GM18517 (cell line): ENCODE measurements around the gene TBC1D10A.

Experiments used
- ATAC-seq: cut with Tn5 transposase; IDR thresholded peaks from one replicate; pipeline ENCODE4 v1.9.1; 2021; ENCODE audit warnings: mild to moderate bottlenecking, moderate library complexity; ENCODE audit not compliant: unreplicated experiment

TBC1D10A gene

DNA sequence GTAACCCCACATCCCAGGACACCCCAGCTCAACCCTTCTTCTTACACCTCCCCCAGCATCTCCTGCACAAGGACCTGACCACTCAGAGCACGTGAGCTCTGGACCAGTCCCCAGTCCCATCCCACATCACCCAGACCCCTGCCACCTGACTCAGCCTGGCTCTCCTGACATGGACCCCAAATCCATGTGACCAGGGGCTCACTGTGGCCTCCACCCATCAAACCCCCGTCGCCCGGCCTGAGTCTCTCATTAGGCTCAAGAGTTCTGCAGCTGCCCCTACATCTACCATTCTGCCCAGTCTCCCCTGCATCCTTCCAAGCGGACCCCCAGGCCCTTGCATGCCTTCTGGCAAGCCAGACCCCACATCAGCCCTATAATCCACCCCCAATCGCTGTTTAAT, 78.3 kb downstream of the TBC1D10A start:
- no peak for ATAC-seq

DNA sequence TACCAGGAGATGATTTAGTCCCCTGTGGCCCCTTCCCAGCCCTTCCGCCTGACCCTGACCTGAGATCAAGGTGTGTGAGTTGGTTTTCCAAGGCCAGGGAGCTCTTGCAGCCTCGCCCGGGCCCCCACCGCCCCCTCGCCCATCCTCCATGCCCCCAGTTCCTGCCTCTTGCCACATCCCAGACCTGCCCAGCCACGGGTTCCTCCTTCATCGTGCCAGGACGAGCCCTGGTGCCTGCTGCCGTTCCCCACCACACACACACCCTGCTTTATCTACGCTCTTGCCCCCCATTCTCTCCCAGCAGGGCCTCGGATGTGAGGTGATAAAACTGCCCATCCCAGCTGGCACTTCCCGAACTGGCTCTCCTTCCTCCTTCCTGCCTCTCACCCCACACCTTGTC, 78.8 kb downstream of the TBC1D10A start:
- ATAC-seq, result no peak

DNA sequence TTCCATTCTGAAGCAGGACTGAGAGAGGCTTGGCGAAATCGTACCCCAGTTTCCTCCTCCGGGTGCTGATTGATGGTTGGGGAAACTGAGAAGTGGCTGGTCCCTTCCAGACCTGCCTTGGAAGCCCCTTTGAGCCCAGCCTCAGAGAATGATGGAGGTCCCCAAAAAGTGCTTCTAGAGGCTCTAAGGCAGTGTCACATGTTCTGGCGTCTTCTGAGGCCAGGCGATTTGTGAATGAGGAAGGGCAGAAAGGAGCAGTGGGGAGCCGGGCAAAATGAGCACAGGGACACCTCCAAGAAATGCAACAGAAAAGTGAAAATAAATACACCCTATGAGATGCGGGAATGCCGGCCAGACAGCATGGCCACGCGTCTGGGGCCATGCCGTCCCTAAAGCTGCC, 79.2 kb downstream of the TBC1D10A start:
- no peak for ATAC-seq

DNA sequence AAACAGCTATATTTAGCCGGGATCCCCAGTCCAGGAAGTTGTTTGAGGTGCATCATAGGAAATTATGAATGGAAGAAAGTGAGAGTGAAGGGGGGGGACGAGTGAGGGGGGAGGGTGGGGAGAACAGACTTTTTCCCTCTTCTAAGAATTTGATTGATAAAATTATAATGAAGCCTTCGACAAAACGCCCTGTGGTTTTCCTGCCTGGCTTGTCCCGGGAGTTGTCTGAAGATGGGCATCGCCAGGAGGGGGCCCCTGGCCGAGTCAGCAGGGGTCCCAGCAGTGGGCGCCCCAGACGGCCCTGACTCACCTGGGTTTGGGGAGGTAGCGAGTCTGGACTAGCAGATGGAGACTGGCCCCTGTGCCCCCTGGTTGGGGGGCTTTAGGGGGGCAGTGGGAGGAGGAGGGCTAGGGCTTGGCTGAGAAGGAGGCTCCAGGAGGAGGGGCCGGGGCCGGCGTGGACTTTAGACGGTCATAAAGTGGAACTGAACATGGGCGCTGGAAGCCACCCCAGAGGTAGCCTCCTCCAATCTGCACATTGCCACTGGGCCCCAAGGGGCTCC, 79.8 kb downstream of the TBC1D10A start:
- ATAC-seq, result no peak

DNA sequence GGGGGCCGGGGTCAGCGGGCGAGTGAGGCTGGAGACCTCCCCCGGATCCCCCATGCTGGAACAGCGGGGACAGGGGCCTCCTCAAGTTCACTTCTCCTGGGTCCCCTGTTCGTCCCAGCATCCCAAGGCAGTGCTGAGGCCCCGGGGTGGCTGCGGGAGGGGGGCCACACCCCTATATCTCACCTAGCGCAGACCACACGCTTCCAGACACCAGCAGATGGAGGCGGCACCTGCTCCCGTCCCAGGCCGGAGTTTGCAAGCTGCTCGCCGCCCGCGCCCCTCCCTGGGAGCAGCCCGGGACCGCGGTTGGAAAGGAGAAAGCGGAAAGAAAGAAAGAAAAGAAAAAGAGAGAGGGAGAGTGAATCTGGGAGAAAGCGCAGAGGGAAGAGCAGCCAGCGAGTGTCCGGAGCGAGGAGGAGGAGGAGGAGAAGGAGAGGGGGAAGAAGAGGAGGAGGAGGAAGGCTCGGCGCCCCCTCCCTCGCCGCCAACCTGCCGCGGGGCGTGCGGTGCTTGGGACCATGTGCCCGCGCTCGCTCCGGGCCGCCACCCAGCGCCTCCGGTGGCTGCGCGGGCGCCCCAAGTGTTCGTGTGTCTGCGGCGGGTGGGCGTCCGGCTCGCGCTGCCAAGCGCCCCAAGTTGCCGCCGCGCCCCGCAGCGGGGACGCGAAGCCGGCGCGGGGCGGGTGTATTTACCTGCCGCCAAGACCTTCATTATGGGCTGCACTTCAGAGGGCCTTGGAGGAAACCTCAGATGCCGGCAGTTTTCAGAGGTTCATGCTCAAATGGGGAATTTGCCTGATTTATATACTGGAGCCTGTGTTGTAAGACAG, 80.5 kb downstream of the TBC1D10A start, which contains the start of gene LIF:
LIF (minus strand) TSS at position 775 of the 829 bp plus-strand sequence; CDS start at position 711, 64 bp downstream.
- ATAC-seq, result no peak

- ATAC-seq, result no peak
These were observed 81.4 kb downstream of the TBC1D10A start for GRCh38 chr22:30245181-30245984.

DNA sequence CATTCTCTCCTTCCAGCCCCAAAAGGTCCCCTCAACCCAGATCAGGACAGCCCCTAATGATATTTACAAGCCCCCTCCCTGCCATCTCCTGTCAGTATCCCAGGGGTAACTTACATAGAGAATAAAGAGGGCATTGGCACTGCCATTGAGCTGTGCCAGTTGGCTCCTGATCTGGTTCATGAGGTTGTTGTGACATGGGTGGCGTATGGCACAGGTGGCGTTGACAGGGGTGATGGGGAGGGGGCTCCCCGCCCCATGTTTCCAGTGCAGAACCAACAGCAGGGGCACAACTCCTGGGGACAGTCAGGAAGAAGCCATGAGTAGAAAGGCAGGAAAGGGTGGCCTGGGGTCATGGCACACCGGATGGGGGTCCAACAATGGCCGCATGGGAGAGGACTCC, 82.1 kb downstream of the TBC1D10A start:
- no peak for ATAC-seq

DNA sequence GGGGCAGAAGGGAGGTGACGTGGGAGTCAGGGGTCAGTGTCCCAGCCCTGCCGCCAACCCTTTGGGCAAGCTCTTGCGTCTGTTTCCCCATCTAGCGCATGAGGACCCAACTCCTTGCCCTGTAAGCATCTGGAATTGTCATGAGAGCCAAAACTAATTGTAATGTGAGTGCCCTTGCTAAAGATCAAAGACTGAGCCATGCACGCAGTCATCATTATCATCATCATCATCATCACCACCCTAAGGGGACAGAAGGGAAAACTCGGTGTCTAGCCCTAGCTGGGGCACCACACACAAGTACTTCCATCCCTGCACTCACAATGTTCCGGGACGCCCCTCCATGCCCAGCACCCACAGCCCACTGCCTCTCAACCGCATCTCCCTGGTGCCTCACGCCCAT, 82.7 kb downstream of the TBC1D10A start:
- ATAC-seq, result no peak

- ATAC-seq, result no peak
These were observed 83.1 kb downstream of the TBC1D10A start for GRCh38 chr22:30243661-30244060.
